Skeletal muscle tissue (tissue), 4 donors: ENCODE measurements around the gene SETD4. TPM values are rescaled to one million over a fixed set of nuclear protein-coding genes. Genes with fewer than 3 reads are reported as not detected.

Experiments
- H3K27ac ChIP-seq: one replicate; pipeline ENCODE4 v1.7.0; 2013; ENCODE audit warnings: mild to moderate bottlenecking, low read depth, low read length, inconsistent platforms
- H3K27me3 ChIP-seq, 3 donors: one replicate each; pipeline ENCODE4 v1.7.0; 2013; ENCODE audit warnings: low read length in 3 of 3; ENCODE audit not compliant: control insufficient read depth in 3 of 3, insufficient read depth in 3 of 3
- H3K36me3 ChIP-seq, 3 donors: one replicate each; pipeline ENCODE4 v1.7.0; 2013; ENCODE audit warnings: low read length in 3 of 3; ENCODE audit not compliant: control insufficient read depth in 3 of 3, insufficient read depth in 3 of 3
- H3K4me1 ChIP-seq, 3 donors: one replicate each; pipeline ENCODE4 v1.7.0; 2013; ENCODE audit warnings: low read length in 3 of 3, mild to moderate bottlenecking in 3 of 3; ENCODE audit not compliant: control insufficient read depth in 3 of 3, insufficient read depth in 3 of 3
- H3K4me3 ChIP-seq, 3 donors: one replicate each; pipeline ENCODE4 v1.7.0; 2013; ENCODE audit warnings: low read length in 3 of 3
- H3K9ac ChIP-seq, 3 donors: one replicate each; pipeline ENCODE4 v1.7.0; 2013; ENCODE audit warnings: low read length in 3 of 3, mild to moderate bottlenecking in 3 of 3, moderate library complexity in 2 of 3, low read depth in 1 of 3
- H3K9me3 ChIP-seq, 3 donors: one replicate each; pipeline ENCODE4 v1.7.0; 2013; ENCODE audit warnings: low read length in 3 of 3; ENCODE audit not compliant: control insufficient read depth in 3 of 3
- total RNA-seq: library from RNA; depleted of rRNA; stranded (reverse); fragments of >200 nt; gene quantifications from one replicate; pipeline ENCODE4 v1.2.3, GENCODE V29; 2014
- donor health status: Osteomylitis.

The SETD4 gene
- total RNA-seq, 1 donor from 2014 or later = 14.1 TPM

DNA sequence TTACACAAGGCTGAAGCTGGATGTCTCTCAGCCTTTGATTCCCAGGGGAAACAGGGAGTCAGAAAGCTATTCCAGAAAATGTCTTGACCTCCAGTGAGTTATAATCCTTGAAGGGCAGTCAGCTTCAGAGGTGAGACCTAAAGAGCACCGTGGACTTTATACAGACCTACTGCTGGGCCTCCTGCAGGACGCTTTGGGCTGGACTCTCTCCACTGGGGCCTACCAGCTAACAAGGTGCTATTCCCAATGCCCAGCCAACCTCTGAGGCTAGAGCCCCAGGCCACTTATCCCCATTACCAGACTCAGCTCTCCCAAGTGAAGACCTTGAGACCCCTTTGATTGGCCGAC is 6.6 kb downstream of the SETD4 start:
- H3K9ac ChIP-seq = no peak overlapping the region
- peaks cover 25 to 30% (median 30%) of the 10 kb centered on the region in 3 donors for H3K4me1 ChIP-seq
- H3K27me3 ChIP-seq = no peaks in the 10 kb centered on the region
- H3K4me3 ChIP-seq = no peak overlapping the region
- no peaks in the 10 kb centered on the region for H3K9me3 ChIP-seq
- H3K27ac ChIP-seq = no peak overlapping the region
- peaks cover 33 to 58% (median 54%) of the 10 kb centered on the region in 3 donors for H3K36me3 ChIP-seq

DNA sequence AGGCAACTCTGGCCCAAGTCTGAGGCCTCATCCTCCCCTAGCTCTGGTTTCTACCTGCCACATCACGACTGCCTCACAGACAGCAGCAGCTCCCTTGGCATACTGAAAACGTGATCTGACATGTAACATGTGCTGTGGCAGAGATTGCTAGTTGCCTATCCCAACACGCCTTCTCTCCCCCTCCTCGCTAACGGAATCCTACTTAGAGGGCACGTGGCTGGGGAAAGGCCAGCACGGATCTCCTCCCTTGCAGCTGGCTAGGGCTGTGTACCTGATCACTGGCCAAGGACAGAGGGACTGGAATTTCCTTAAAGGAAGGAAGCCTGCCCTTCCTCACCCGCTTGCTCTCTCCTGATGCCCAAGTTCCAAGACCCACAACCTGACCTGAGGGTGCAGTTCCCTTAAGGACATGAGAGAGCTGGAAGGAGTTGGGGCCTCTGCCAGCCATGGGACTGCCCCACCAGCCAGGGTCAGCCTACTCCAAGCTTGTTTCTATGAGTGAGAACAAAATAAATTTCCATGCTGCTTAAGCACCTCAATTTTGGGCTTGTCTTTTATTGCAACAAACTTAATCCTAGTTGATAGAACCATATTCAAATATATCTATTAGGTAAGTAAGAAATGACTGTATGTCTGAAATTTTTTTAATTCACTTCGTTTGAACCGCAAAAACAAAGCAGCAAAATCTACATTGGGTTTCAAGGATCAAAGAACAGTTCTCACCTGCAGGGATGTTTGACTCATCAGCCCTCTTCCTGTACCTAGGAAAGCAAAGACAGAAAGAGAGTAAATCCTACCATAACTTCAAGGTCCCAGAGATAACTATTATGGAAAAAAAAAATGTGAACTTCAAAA is 7.2 kb downstream of the SETD4 start:
- peak overlapping the region in 2 of 3 donors; percentile 41 to 43 for H3K9ac ChIP-seq
- H3K27me3 ChIP-seq = no peaks in the 10 kb centered on the region
- H3K4me1 ChIP-seq = peaks cover 25 to 30% (median 26%) of the 10 kb centered on the region in 3 donors
- no peaks in the 10 kb centered on the region for H3K9me3 ChIP-seq
- no peak overlapping the region for H3K27ac ChIP-seq
- H3K4me3 ChIP-seq = peak overlapping the region in 1 of 3 donors; percentile 22
- H3K36me3 ChIP-seq = peaks cover 37 to 58% (median 54%) of the 10 kb centered on the region in 3 donors

DNA sequence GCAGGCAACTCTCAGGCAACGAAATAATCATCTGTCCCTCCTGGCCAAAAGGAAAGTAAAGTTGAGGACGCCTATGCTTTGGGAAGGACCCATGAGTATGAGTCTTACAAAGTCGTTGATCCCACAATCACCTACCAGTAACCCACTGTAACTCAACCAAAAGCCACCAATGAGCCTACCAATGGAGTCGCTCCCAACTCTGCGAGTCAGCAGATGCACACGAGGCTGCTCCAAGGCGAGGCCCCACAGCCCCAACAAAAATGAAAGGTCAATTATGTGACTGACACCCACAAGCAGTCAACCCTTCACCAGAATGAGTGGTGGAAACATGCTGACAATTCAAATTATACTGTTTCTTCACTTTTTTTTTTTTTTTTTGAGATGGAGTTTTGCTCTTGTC is 12.0 kb downstream of the SETD4 start:
- peaks cover 8% of the 10 kb centered on the region in 3 donors for H3K4me1 ChIP-seq
- no peak overlapping the region for H3K27ac ChIP-seq
- H3K4me3 ChIP-seq = no peak overlapping the region
- H3K9me3 ChIP-seq = no peaks in the 10 kb centered on the region
- peaks cover 43 to 64% (median 58%) of the 10 kb centered on the region in 3 donors for H3K36me3 ChIP-seq
- H3K9ac ChIP-seq = no peak overlapping the region
- no peaks in the 10 kb centered on the region for H3K27me3 ChIP-seq

GRCh38 chr21:36047139-36047538 is 13.2 kb downstream of the SETD4 start:
- H3K9ac ChIP-seq = no peak overlapping the region
- no peak overlapping the region for H3K4me3 ChIP-seq
- H3K36me3 ChIP-seq = peaks cover 40 to 61% (median 56%) of the 10 kb centered on the region in 3 donors
- no peaks in the 10 kb centered on the region for H3K9me3 ChIP-seq
- no peak overlapping the region for H3K27ac ChIP-seq
- no peaks in the 10 kb centered on the region for H3K27me3 ChIP-seq
- H3K4me1 ChIP-seq = no peaks in the 10 kb centered on the region

GRCh38 chr21:36045993-36046392 is 14.3 kb downstream of the SETD4 start:
- H3K9ac ChIP-seq = no peak overlapping the region
- H3K27ac ChIP-seq = no peak overlapping the region
- no peaks in the 10 kb centered on the region for H3K4me1 ChIP-seq
- no peaks in the 10 kb centered on the region for H3K27me3 ChIP-seq
- H3K4me3 ChIP-seq = no peak overlapping the region
- no peaks in the 10 kb centered on the region for H3K9me3 ChIP-seq
- peaks cover 43 to 65% (median 59%) of the 10 kb centered on the region in 3 donors for H3K36me3 ChIP-seq

GRCh38 chr21:36044056-36044455 is 16.3 kb downstream of the SETD4 start:
- Histone ChIP-seq H3K4me3 (no peak overlapping the region), H3K27me3 (no peaks in the 10 kb centered on the region), H3K27ac (no peak overlapping the region), H3K4me1 (no peaks in the 10 kb centered on the region), H3K9me3 (no peaks in the 10 kb centered on the region), H3K36me3 (peaks cover 51 to 68% (median 62%) of the 10 kb centered on the region in 3 donors), H3K9ac (no peak overlapping the region)

DNA sequence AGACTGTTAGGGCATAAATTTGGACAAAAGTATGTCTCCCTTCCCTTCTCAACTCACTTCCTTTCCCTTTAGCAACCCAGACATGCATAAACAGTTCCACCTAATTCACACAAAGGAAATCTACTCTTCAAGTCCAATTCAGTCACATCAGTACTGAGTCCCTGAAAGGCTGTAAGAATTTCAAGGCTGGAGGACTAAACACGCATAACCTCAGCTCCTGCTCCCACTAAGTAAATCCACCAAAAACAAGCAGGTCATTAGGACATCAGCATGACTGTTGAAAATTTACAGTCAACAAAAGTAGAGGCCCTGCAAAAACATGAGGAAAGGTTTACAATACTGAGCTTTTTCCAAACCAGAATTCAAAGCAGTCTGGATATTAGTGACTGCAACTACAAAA is 18.4 kb downstream of the SETD4 start:
- Histone ChIP-seq H3K36me3 (peaks cover 50 to 65% (median 63%) of the 10 kb centered on the region in 3 donors), H3K4me3 (no peak overlapping the region), H3K27me3 (no peaks in the 10 kb centered on the region), H3K4me1 (no peaks in the 10 kb centered on the region), H3K9ac (no peak overlapping the region), H3K27ac (no peak overlapping the region), H3K9me3 (no peaks in the 10 kb centered on the region)

GRCh38 chr21:36040389-36040788 is 19.9 kb downstream of the SETD4 start:
- H3K36me3 ChIP-seq = peaks cover 51 to 66% (median 58%) of the 10 kb centered on the region in 3 donors
- no peaks in the 10 kb centered on the region for H3K27me3 ChIP-seq
- no peaks in the 10 kb centered on the region for H3K9me3 ChIP-seq
- H3K27ac ChIP-seq = no peak overlapping the region
- peaks cover 0 to under 1% (median 0%) of the 10 kb centered on the region in 3 donors for H3K4me1 ChIP-seq
- no peak overlapping the region for H3K4me3 ChIP-seq
- H3K9ac ChIP-seq = no peak overlapping the region

DNA sequence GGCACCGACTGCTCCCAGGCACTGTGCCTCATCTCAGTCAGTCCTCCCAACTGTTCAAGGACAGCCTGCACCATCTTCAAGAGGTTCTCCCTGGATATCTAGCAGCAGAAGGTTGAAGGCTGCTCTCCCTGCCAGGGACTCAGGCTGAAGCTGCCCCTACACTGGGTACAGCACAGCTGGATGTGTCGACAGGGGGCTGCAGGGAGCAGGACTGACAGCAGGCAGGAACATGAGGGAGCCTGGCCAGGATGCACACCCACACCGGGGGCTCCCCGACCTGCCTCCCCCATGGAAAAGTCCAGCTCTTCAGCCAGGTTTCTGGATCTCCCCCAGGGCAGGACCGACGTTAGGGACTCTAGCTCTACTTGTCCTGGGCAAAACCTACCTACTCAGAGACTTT is 20.5 kb downstream of the SETD4 start:
- Histone ChIP-seq H3K9me3 (no peaks in the 10 kb centered on the region), H3K4me1 (peaks cover 2 to 5% (median 5%) of the 10 kb centered on the region in 3 donors), H3K27me3 (no peaks in the 10 kb centered on the region), H3K36me3 (peaks cover 46 to 66% (median 54%) of the 10 kb centered on the region in 3 donors), H3K4me3 (no peak overlapping the region), H3K9ac (no peak overlapping the region), H3K27ac (no peak overlapping the region)

DNA sequence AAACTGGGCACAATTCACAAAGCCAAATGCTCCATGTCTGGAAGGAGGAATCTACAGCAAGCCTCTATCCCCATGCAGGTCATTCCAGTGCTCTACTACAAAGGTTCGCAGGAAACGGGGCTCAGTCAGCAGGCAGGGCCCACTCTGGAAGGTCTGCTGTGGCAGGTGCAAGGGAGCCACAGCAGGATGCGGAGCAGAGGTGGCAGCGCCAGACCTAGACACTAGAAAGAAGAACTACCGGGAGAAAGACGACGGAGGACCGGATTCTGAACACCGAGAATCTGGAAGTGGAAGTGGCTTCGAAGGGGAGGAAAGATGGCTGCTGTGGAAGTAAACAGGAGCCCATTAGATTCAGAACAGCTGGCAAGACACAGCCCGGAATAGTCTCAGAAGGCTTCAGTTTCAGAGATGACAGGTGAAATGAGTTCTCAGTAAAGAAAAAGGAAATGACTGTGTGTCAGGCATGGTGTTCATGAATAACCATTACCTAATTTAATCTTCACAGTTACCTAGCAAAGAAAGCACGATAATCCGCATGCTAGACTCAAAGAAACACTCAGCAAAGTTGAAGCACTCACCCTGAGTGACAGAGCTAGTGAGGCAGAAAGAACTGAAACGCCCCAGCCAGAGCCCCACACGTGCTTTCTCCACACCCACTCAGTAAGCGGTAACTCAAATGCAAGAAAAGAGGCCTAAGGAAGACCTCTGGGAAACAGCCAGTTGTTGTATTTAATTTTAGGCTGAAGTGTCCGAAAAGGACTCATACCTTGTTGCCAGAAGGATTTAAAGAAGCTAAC is 21.4 kb downstream of the SETD4 start:
- Histone ChIP-seq H3K4me1 (peaks cover 11 to 15% (median 14%) of the 10 kb centered on the region in 3 donors), H3K27ac (no peak overlapping the region), H3K9ac (no peak overlapping the region), H3K27me3 (no peaks in the 10 kb centered on the region), H3K9me3 (no peaks in the 10 kb centered on the region), H3K4me3 (no peak overlapping the region), H3K36me3 (peaks cover 36 to 58% (median 47%) of the 10 kb centered on the region in 3 donors)
